Right lobe of liver (tissue), 4 donors: ENCODE data around the gene C17orf113.

Source experiments
- CTCF ChIP-seq, 4 donors: fragments of 200-600 bp in 3 of 4; fragments of 450-650 bp in 1 of 4; IDR thresholded peaks; one replicate each; pipeline versions ENCODE4 v1.5.1 to v1.8.0; 2016 to 2022; ENCODE audit warnings: antibody characterized with exemption in 4 of 4, mild to moderate bottlenecking in 2 of 4
- POLR2A ChIP-seq: fragments of 450-650 bp; IDR thresholded peaks from one replicate; pipeline ENCODE4 v1.6.1; 2017; ENCODE audit warnings: antibody characterized with exemption, mild to moderate bottlenecking
- donor health status: DM: no; HTN: no; CAD: no.
- donor health status: DM: no; HTN: no; CAD: no.
- donor health status: DM: no; HTN: yes; CAD: no.

- no peak for TF ChIP-seq CTCF (IDR thresholded peaks at IDR 0.05)
- TF ChIP-seq POLR2A = no peak
These were observed 57.8 kb downstream of the C17orf113 start for GRCh38 chr17:41992576-41992975.
